NCI-H146 (cell line): Measurements from ENCODE around the gene MTCL1.
A peak's percentile ranks its signal among the peaks of the same experiment; 100 is the strongest.

Source experiments
- DNase-seq: peaks from one replicate; lab custom pipeline; 2025; lab: John Stamatoyannopoulos, UW

The MTCL1 gene

DNA sequence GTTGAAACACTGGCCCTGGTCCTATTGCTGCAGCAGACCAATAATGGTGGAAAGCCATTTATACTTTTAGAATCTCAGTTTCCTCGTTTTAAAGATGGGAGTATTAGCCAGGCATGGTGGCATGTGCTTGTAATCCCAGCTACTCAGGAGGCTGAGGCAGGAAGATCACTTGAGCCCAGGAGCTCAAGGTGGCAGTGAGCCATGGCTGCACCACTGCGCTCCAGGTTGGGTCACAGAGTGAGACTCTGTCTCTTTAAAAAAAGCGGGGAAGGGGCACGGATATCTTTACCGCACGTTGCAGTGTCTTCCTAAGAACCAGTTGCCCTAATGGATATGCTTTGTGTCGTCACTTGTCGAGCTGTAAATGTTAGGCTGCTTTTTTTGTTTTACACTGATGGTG lies 8.3 kb downstream of the MTCL1 start:
- no peak for DNase-seq

DNA sequence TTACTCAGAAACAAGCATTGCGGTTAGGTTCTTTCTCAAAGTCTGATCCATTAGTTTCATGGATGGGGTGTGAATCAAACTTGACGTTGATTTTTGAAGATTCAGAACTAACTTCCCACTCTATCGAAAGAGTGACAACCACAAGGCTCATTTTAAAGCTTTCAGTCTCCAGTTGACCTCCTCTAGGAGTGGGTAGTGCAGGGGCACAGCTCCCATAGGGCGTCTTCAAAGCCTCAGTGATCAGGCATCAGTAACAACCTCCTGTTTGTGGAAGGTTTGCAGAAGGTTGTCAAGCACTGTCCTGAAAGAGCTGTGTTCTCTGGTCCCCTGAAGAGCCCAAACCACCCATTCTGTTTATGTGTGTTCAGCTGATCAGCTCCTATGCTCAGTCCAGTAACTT lies 10.2 kb downstream of the MTCL1 start:
- DNase-seq: no peak

GRCh38 chr18:8717011-8717770 lies 11.8 kb downstream of the MTCL1 start:
- DNase-seq: no peak

GRCh38 chr18:8718401-8718913 lies 13.1 kb downstream of the MTCL1 start:
- DNase-seq: no peak

DNA sequence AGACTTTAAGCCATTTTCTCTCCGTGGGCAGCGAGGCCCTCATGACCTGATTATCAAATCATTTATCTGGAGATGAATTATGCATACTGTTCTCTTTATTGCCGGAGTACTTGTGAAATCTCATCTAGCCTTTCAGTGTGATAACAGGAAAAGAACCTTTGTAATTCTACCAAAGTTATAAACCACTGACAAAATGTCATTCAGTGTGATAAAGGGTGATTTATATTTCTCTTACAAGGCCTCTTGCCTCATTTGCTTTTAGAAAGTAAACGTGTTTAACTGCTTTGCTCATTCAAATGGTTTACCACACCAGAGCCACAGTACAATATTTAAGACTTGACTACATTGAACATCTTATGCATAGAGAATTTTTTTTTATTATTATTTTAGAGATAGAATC lies 13.8 kb downstream of the MTCL1 start:
- no peak for DNase-seq

DNA sequence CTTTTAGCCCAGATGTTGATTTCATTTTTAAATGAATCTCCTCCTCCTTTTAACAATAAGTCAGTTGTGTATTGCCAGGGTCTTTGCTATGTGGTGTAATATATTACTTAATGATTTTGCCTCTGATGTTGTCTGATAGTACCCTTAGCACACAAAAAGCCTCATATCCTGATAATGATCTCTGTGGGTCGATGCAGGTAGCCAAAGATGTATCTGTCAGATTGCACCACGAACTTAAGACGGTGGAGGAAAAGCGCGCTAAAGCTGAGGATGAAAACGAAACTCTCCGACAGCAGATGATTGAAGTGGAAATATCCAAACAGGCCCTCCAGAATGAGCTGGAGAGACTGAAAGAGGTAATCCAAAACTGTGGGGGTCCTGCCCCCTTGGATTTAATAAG lies 14.8 kb downstream of the MTCL1 start:
- DNase-seq: no peak

GRCh38 chr18:8721094-8721669 lies 15.8 kb downstream of the MTCL1 start:
- peak; percentile 33 for DNase-seq

- DNase-seq: no peak
Measured at GRCh38 chr18:8721716-8722115, 16.4 kb downstream of the MTCL1 start.

DNA sequence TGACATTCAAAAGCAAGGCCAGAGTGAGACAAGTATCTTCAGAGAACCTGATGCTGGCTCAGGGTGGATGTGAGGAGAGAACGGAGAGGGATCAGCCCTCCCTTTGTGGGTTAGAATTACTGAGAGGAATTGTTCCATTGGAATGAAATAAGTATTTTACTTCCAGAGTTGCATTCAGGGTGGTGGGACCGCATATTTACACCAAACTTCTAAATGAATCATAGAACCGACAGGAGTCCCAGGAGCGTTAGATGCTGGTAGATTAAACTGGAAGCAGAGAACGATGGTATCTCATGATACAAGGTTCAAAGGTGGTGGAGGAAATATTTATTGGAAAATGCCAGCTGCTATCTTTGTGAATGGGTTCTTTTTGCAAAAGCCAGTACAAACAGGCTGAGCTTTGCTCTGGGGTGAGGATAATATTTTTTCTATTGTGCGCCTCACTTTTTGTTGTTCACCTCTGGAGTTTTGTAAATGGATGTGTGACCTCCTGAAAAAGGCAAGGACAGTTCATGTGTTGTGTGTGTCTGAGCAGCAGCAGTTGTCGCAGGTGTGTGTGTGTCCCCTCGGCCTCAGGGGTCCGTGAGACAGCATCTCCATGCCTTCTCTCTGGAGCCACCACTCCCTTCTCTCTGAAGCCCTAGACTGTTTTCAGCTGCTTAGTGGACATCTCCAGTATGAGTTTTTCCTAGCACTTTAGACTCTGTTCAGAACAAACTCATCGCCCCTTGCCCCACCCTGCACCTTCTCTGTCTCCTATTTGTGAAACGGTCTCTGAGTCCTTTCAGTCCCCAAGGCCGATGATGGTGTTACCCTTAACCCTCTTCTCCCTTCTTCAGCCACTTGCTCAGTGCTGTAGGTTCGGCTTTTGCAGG lies 17.8 kb downstream of the MTCL1 start:
- no peak for DNase-seq

DNA sequence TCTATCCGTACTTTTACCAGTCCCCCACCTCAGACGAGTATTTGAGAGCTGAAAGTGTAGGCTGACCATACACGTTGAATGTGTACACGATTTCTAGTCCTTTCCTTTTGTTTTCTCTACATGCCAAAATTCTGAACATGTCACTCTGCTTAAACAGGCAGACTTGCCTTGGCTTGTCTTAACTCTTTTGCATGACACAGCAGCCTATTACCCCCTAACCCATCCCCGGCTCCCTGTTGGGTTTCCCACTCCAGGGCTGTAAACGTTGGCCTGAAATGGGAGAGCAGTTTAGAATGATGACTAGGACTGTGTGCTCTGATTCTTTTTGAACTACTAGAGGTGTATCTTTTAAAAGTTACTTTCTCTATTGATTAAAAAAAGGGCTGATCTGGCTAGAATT lies 19.1 kb downstream of the MTCL1 start:
- peak; percentile 31 for DNase-seq

- DNase-seq: no peak
Measured at GRCh38 chr18:8726281-8726680, 20.9 kb downstream of the MTCL1 start.

DNA sequence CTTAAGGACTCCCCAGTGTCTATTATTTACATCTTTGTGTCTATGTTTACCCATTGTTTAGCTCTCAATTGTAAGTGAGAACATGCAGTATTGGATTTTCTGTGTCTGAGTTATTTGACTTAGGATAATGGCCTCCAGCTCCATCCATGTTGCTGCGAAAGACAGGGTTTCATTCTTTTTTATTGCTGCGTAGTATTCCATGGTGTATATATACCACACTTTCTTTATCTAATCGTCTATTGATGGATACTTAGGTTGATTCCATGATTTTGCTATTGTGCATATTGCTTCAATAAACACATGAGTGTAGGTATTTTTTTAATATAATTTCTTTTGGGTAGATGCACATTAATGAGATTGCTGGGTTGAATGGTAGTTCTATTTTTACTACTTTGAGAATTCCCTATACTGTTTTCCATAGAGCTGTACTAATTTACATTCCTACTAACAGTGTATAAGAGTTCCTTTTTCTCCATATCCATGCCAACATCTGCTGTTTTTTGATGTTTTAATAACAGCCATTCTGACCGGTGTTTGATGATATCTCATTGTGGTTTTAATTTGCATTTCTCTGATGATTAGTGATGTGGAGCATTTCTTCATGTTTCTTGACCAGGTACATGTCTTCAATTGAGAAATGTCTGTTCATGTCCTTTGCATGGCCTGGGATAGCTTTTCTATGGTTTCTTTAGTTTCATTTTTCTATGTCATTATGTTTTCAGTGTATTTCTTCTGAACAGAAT lies 21.8 kb downstream of the MTCL1 start:
- DNase-seq: no peak

- DNase-seq: peak; percentile 95
Measured at GRCh38 chr18:8730080-8730827, 24.9 kb downstream of the MTCL1 start.

GRCh38 chr18:8732442-8733360 lies 27.3 kb downstream of the MTCL1 start:
- no peak for DNase-seq

GRCh38 chr18:8734496-8734895 lies 29.1 kb downstream of the MTCL1 start:
- no peak for DNase-seq

GRCh38 chr18:8735274-8735673 lies 29.9 kb downstream of the MTCL1 start:
- no peak for DNase-seq

GRCh38 chr18:8741117-8741516 lies 35.8 kb downstream of the MTCL1 start:
- peak; percentile 26 for DNase-seq

- no peak for DNase-seq
Measured at GRCh38 chr18:8741532-8741931, 36.2 kb downstream of the MTCL1 start.

DNA sequence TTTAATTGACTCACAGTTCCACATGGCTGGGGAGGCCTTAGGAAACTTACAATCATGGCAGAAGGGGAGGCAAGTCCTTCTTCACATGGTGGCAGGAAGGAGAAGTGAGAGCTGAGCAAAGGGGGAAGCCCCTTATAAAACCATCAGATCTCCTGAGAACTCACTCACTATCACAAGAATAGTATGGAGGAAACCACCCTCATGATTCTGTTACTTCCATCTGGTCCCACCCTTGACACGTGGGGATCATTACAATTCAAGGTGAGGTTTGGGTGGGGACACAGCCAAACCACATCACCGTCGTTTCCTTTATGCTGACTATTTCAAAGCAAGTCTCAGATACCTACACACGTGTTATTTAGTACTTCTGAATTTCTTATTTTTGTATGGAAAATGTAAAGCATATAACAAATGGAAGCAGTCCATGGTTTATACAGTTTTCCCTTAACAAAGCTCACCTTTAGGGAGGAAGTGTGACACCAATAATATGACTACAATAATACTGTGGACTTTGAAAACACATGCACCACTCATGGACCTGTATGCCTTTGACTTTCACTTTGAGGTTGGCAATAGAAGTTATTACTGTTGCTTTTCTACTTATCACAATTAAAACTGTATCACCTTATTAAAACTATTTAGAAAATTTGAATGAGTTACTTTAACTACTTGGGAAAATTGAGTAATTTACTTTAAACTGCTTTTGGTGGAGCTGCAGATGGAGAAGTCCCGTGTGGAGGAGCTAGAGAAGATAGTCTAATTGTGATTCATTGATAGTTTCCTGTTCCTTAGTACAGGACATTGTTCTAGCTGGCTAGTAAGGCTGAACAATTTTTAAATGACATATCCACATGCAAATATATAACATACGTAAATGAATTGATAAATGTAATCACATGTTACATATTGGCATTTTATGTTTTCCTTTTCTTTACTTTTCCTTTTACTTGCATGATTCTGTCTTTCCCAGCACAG lies 37.3 kb downstream of the MTCL1 start:
- DNase-seq: no peak
